HuH-7.5 (cell line): ENCODE data around the gene MUS81.

Source experiments
- DNase-seq: peaks from one replicate; pipeline ENCODE4 v3.0.0; 2011; ENCODE audit warnings: low spot score

Gene MUS81

GRCh38 chr11:65861165-65861505, 902 bp downstream of the MUS81 start:
- DNase-seq = no peak

GRCh38 chr11:65861533-65862183, 1.4 kb downstream of the MUS81 start:
- DNase-seq = no peak

GRCh38 chr11:65862191-65862735, 2.0 kb downstream of the MUS81 start:
- no peak for DNase-seq

- no peak for DNase-seq
Measured at GRCh38 chr11:65862941-65863888, 3.0 kb downstream of the MUS81 start.

- DNase-seq = no peak
Measured at GRCh38 chr11:65863889-65864705, 3.9 kb downstream of the MUS81 start.

GRCh38 chr11:65864706-65865471, 4.7 kb downstream of the MUS81 start:
- no peak for DNase-seq

- DNase-seq = no peak
Measured at GRCh38 chr11:65865550-65866172, 5.4 kb downstream of the MUS81 start.

GRCh38 chr11:65866509-65867283, 6.5 kb downstream of the MUS81 start:
- no peak for DNase-seq

- no peak for DNase-seq
Measured at GRCh38 chr11:65867284-65868071, 7.2 kb downstream of the MUS81 start.

- no peak for DNase-seq
Measured at GRCh38 chr11:65868076-65868667, 7.9 kb downstream of the MUS81 start.

- DNase-seq = no peak
Measured at GRCh38 chr11:65868907-65869306, 8.7 kb downstream of the MUS81 start.

- DNase-seq = no peak
Measured at GRCh38 chr11:65869643-65870306, 9.5 kb downstream of the MUS81 start.

- no peak for DNase-seq
Measured at GRCh38 chr11:65870307-65870658, 10.1 kb downstream of the MUS81 start.

GRCh38 chr11:65870706-65871681, 10.8 kb downstream of the MUS81 start:
- no peak for DNase-seq

- no peak for DNase-seq
Measured at GRCh38 chr11:65871811-65872548, 11.7 kb downstream of the MUS81 start.

- no peak for DNase-seq
Measured at GRCh38 chr11:65872586-65873317, 12.5 kb downstream of the MUS81 start, which contains the start of gene EFEMP2. Gene EFEMP2 (minus strand): TSS chr11:65872800. CDS start chr11:65872354, 446 bp downstream.
